Keratinocyte (primary cell): ENCODE measurements around the gene PIP4P1. TPM values are rescaled to one million over a fixed set of nuclear protein-coding genes. Genes with fewer than 3 reads are reported as not detected.

Experiments
- DNase-seq: peaks from one replicate; pipeline ENCODE4 v3.0.0-alpha.2; 2011; ENCODE audit warnings: low read depth, missing footprints, low spot score
- FAIRE-seq: peaks from 2 replicates; lab custom pipeline; 2011; peaks lifted over from hg19 to GRCh38; lab: Jason Lieb, UNC
- H2AFZ ChIP-seq: 2 replicates; pipeline ENCODE4 v1.6.0; 2012; ENCODE audit warnings: low read length, control low read depth, inconsistent platforms; ENCODE audit not compliant: control insufficient read depth
- H3K27ac ChIP-seq: 2 replicates; pipeline ENCODE4 v1.5.1; 2011; ENCODE audit warnings: low read length; ENCODE audit not compliant: control insufficient read depth, insufficient read depth
- H3K27me3 ChIP-seq: 3 replicates; pipeline ENCODE4 v1.6.0; 2011; ENCODE audit warnings: low read length; ENCODE audit not compliant: control insufficient read depth, insufficient read depth; ENCODE audit errors: extremely low read depth
- H3K36me3 ChIP-seq, 2 experiments: 2 replicates in 1 of 2; 3 replicates in 1 of 2; pipeline ENCODE4 v1.5.1; 2011; ENCODE audit warnings: low read length in 2 of 2, mild to moderate bottlenecking in 1 of 2; ENCODE audit not compliant: control insufficient read depth in 2 of 2, insufficient read depth in 2 of 2; ENCODE audit errors: extremely low read depth in 1 of 2
- H3K4me1 ChIP-seq: 3 replicates; pipeline ENCODE4 v1.5.1; 2011; ENCODE audit warnings: low read length; ENCODE audit not compliant: control insufficient read depth, insufficient read depth; ENCODE audit errors: extremely low read depth
- H3K4me2 ChIP-seq: 3 replicates; pipeline ENCODE4 v1.6.0; 2011; ENCODE audit warnings: low read depth, low read length; ENCODE audit not compliant: control insufficient read depth, insufficient read depth; ENCODE audit errors: extremely low read depth
- H3K4me3 ChIP-seq, 3 experiments: fragments of 200-600 bp in 1 of 3; sonication (generic) in 1 of 3; 2 replicates in 2 of 3; 3 replicates in 1 of 3; pipeline ENCODE4 v1.5.1; 2011 to 2016; ENCODE audit warnings: low read length in 3 of 3, mild to moderate bottlenecking in 3 of 3, control low read depth in 2 of 3, inconsistent platforms in 1 of 3, low read depth in 1 of 3, mixed read lengths in 1 of 3, mixed run types in 1 of 3, moderate library complexity in 1 of 3; ENCODE audit not compliant: control insufficient read depth in 2 of 3, insufficient read depth in 2 of 3; ENCODE audit errors: extremely low read depth in 1 of 3
- H3K79me2 ChIP-seq: 2 replicates; pipeline ENCODE4 v1.6.0; 2012; ENCODE audit warnings: low read length; ENCODE audit not compliant: control insufficient read depth, insufficient read depth
- H3K9ac ChIP-seq: 3 replicates; pipeline ENCODE4 v1.6.0; 2011; ENCODE audit warnings: low read length; ENCODE audit not compliant: control insufficient read depth, insufficient read depth; ENCODE audit errors: extremely low read depth
- H3K9me1 ChIP-seq: 3 replicates; pipeline ENCODE4 v1.6.0; 2011; ENCODE audit warnings: low read length; ENCODE audit not compliant: control insufficient read depth, insufficient read depth; ENCODE audit errors: extremely low read depth
- H3K9me3 ChIP-seq: 2 replicates; pipeline ENCODE4 v1.5.1; 2012; ENCODE audit warnings: low read depth, low read length; ENCODE audit not compliant: control insufficient read depth
- H4K20me1 ChIP-seq: 3 replicates; pipeline ENCODE4 v1.6.0; 2011; ENCODE audit warnings: low read length; ENCODE audit not compliant: control insufficient read depth, insufficient read depth; ENCODE audit errors: extremely low read depth
- EZH2 ChIP-seq: IDR thresholded peaks from one replicate; pipeline ENCODE4 v1.6.1; 2012; ENCODE audit warnings: inconsistent platforms, mild to moderate bottlenecking, low read length, moderate library complexity
- dilution Hi-C: fragments of 300-500 bp; cut with MboI; formaldehyde crosslinking; loops from one replicate; pipeline ENCODE4 v1.7.0; 2020; ENCODE audit warnings: low sequenced_read_pairs; ENCODE audit not compliant: extremely low pct_ligation_motif_present
- polyA plus RNA-seq, 5 experiments: library from polyadenylated mRNA; depleted of rRNA in 3 of 5; stranded (reverse) in 3 of 5; stranded (forward) in 1 of 5; unstranded in 1 of 5; fragments of >200 nt; gene quantifications; 1 replicate in 1 of 5; 2 replicates in 3 of 5; 3 replicates in 1 of 5; pipeline versions ENCODE4 v1.2.1 to v1.2.3, GENCODE V29; 2011 to 2012; ENCODE audit warnings: missing spikeins in 2 of 5, low read depth in 1 of 5, low replicate concordance in 1 of 5
- TF ChIP-seq, protein P1 (sequence below), 3 experiments: IDR thresholded peaks in 1 of 3; conservative IDR thresholded peaks in 1 of 3; optimal IDR thresholded peaks in 1 of 3; 2 replicates in 2 of 3; 3 replicates in 1 of 3; pipeline versions ENCODE3 to v1.5.1; 2011; ENCODE audit warnings: low read length in 3 of 3, mild to moderate bottlenecking in 3 of 3, moderate library complexity in 2 of 3, control low read depth in 1 of 3, inconsistent platforms in 1 of 3; ENCODE audit not compliant: insufficient read depth in 2 of 3; ENCODE audit errors: extremely low read depth in 1 of 3

PIP4P1 gene
- polyA plus RNA-seq, 1 donor (not counting 4 experiments of a cell fraction or from before 2014, with no cell fraction given): 35.6 TPM

DNA sequence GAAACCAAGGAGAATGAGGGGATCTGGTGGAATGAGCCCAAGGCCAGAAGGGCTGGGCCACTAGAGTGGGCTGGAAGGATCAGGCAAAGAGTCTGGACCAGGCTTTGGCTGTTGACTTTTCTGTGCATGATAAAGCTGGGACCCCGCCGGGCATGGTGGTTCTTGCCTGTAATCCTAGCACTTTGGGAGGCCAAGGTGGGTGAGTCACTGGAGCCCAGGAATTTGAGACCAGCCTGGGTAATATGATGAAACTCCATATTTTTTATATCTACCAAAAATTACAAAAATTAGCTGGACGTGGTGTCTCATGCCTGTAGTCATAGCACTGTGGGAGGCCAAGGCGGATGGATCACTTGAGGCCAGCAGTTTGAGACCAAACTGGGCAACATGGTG lies 24.9 kb downstream of the PIP4P1 start:
- no peak for TF ChIP-seq EZH2
- TF ChIP-seq, protein P1, sequence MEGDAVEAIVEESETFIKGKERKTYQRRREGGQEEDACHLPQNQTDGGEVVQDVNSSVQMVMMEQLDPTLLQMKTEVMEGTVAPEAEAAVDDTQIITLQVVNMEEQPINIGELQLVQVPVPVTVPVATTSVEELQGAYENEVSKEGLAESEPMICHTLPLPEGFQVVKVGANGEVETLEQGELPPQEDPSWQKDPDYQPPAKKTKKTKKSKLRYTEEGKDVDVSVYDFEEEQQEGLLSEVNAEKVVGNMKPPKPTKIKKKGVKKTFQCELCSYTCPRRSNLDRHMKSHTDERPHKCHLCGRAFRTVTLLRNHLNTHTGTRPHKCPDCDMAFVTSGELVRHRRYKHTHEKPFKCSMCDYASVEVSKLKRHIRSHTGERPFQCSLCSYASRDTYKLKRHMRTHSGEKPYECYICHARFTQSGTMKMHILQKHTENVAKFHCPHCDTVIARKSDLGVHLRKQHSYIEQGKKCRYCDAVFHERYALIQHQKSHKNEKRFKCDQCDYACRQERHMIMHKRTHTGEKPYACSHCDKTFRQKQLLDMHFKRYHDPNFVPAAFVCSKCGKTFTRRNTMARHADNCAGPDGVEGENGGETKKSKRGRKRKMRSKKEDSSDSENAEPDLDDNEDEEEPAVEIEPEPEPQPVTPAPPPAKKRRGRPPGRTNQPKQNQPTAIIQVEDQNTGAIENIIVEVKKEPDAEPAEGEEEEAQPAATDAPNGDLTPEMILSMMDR (optimal IDR thresholded peaks at IDR 0.05 in 1 of 3, IDR thresholded peaks at IDR 0.05 in 1 of 3, conservative IDR thresholded peaks at IDR 0.05 in 1 of 3; ENCODE audit: extremely low read depth in 1 of 3, insufficient read depth in 2 of 3, low read length in 3 of 3): no peak
- Histone ChIP-seq H3K36me3 (no peaks in the 10 kb centered on the region), H3K9me3 (no peaks in the 10 kb centered on the region), H3K27ac (no peak overlapping the region), H3K9ac (no peak overlapping the region), H4K20me1 (no peaks in the 10 kb centered on the region), H3K27me3 (peaks cover 20% of the 10 kb centered on the region), H3K4me1 (no peaks in the 10 kb centered on the region), H3K79me2 (no peaks in the 10 kb centered on the region), H3K4me3 (no peak overlapping the region), H2AFZ (no peak overlapping the region), H3K9me1 (no peaks in the 10 kb centered on the region), H3K4me2 (no peak overlapping the region)
- DNase-seq (no peak), FAIRE-seq (no peak)
- dilution Hi-C loops: no loop called here

DNA sequence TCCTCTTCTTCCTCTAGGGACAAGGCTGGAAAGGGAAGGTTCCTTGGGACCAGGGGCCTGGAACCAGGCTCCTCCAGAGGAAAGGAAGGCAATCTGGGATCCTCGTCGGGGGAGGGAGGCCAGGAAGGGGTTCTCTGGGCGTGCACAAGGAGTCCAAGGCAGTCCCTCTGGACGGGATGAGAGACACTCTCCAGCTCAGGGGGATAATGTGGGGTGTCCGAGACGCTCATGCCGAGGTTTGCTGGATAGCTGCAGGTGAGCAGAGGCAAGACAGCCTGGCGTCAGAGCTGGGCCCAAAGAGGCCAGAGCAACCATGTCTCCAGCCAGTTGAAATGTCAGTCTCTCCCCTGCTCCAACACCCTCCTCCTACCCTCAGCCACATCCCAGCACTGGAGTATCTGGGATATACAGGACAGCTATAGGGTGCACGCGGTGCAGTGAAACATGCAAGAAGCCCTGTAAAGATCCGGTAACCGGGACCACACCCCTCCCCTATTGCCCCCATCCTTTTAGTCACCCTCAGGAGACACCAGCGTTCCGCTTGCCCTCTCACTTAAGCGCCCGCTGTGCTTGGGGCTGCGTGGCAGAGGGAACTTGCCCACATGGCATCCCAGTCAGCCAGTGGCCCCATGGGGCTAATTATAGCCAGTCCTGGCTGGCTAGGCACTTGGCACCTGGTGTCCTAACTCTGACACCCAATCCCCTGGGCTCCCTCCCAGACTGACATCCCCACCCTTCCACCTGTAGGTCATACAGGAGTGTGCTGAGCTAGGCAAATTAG lies 25.5 kb downstream of the PIP4P1 start, which contains the start of gene KLHL33:
Gene KLHL33 (minus strand): TSS at position 585 of the 781 bp plus-strand sequence. CDS start 355 bp downstream, at position 230.
- FAIRE-seq: no peak
- H3K9me1 ChIP-seq: no peaks in the 10 kb centered on the region
- dilution Hi-C loops: no loop called here

More for the DNA sequence above, 25.5 kb downstream of the PIP4P1 start, which contains the start of gene KLHL33:
- Histone ChIP-seq H3K4me3 (no peak within 1 kb of the TSS), H2AFZ (peak within 1 kb of the TSS; percentile 8), H3K27me3 (peaks cover 20% of the 10 kb centered on the region), H3K9ac (no peak within 1 kb of the TSS), H3K79me2 (no peaks in the 10 kb centered on the region), H4K20me1 (no peaks in the 10 kb centered on the region), H3K4me1 (no peaks in the 10 kb centered on the region), H3K9me3 (no peaks in the 10 kb centered on the region), H3K36me3 (no peaks in the 10 kb centered on the region), H3K27ac (no peak within 1 kb of the TSS), H3K4me2 (no peak within 1 kb of the TSS)
- no peak for TF ChIP-seq EZH2
- TF ChIP-seq, protein P1 (optimal IDR thresholded peaks at IDR 0.05 in 1 of 3, IDR thresholded peaks at IDR 0.05 in 1 of 3, conservative IDR thresholded peaks at IDR 0.05 in 1 of 3; ENCODE audit: extremely low read depth in 1 of 3, insufficient read depth in 2 of 3, low read length in 3 of 3): no peak
- DNase-seq: no peak
